Activated CD8-positive, alpha-beta memory T cell treated with anti-CD3 and anti-CD28 coated beads for 36 hours (primary cell): ENCODE results near the gene SLC35A3. TPM values are rescaled to one million over a fixed set of nuclear protein-coding genes. Genes with fewer than 3 reads are reported as not detected.
"Not testable (repeated sequence)": the region's sequence is repeated elsewhere in the genome, so short reads cannot be mapped to it uniquely, and the experiment has no call there.

Experiments
- CTCF ChIA-PET: fragments of 350-600 bp; sonication (Branson Sonifier 250); formaldehyde crosslinking; loops from one replicate; lab custom pipeline; 2021; ENCODE audit warnings: antibody characterized with exemption; lab: Charles Lee
- POLR2A ChIA-PET: fragments of 350-600 bp; sonication (Branson Sonifier 250); formaldehyde crosslinking; loops from one replicate; lab custom pipeline; 2021; ENCODE audit warnings: antibody characterized with exemption; lab: Charles Lee
- total RNA-seq, 2 experiments: library from RNA; stranded (reverse); gene quantifications; one replicate each; pipeline ENCODE4 v1.2.3, GENCODE V29; 2021

SLC35A3 gene
- 10 to 100 TPM; 17.9 to 18.5 TPM for total RNA-seq

GRCh38 chr1:99969729-99970621, at the start of gene SLC35A3:
SLC35A3 (plus strand) TSS chr1:99969996; CDS start chr1:99993555, 23,559 bp downstream.
- POLR2A ChIA-PET = interaction anchor here (0.6 to 2.3 kb wide), 9 partner anchors 59 to 925 kb away, joined by 3 to 14 read pairs (median 3); partner anchors contain the start of genes AGL, DBT, SASS6 and TRMT13
- CTCF ChIA-PET = interaction anchor here (0.9 kb wide), 1 partner anchor 11 kb away, joined by 7 read pairs; no protein-coding TSS in a partner anchor

DNA sequence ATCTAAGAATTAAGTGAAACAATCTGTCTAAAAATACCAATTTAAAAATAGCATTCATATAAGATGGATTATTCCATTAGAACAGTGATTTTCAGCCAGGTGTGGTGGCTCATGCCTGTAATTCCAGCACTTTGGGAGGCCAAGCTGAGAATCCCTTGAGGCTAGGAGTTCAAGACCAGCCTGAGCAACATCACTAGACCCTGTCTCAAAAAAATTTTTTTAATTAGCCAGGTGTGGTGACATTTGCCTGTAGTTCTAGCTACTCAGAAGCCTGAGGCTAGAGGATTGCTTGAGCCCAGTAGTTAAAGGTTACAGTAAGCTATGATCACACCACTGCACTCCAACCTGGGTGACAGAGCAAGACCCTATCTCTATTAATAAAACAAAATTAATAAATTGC, 35.0 kb upstream of the SLC35A3 start:
- POLR2A ChIA-PET = no interaction called here
- CTCF ChIA-PET = no interaction called here

- CTCF ChIA-PET = no interaction called here
- POLR2A ChIA-PET = no interaction called here
Observed at GRCh38 chr1:99935534-99935933, 34.3 kb upstream of the SLC35A3 start.

- ChIA-PET POLR2A (no interaction called here), CTCF (no interaction called here)
Observed at GRCh38 chr1:99936071-99936470, 33.7 kb upstream of the SLC35A3 start.

DNA sequence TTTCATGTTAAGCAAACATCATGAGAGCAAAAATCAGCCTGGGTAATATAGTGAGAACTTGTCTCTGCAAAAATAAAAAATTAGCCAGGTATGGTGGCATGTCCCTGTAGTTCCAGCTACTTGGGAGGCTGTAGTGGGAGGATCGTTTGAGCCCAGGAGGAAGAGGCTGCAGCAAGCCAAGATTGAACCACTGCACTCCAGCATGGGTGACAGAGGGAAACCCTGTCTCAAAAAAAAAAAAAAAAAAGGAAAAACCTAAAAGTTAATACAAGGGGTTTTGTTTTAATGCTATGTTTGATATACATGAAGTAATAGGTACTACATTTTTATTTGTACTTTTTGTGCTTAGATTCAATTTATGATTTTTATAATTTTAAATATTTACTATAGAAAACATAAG, 27.1 kb upstream of the SLC35A3 start:
- POLR2A ChIA-PET = no interaction called here

GRCh38 chr1:99943223-99943794, 26.5 kb upstream of the SLC35A3 start:
- ChIA-PET CTCF (interaction anchor here (0.6 kb wide), 1 partner anchor 1642 kb away, joined by 3 read pairs; no protein-coding TSS in a partner anchor), POLR2A (interaction anchor here (0.5 kb wide), 1 partner anchor 29 kb away, joined by 3 read pairs; no protein-coding TSS in a partner anchor)

More for the DNA sequence above, 27.1 kb upstream of the SLC35A3 start:
- CTCF ChIA-PET = no interaction called here

DNA sequence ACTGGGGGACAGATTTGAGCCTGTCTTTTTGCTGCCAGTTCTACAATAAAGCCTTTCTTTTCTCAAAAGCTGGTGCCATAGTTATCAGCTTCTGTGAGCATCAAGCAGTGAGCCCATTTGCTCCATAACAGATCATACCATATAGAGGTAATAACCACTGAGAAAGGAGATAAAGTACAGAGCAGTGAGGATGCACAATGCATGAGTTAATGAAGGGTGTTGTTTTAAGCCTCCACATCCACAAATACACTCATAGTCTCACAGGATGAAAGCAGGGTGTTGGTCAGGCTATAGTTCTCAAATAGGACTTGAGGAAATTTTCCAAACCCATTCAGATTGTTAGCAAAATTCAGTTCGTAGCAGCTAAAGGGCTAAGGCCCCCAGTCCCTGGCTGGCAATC, 25.6 kb upstream of the SLC35A3 start:
- ChIA-PET CTCF (no interaction called here), POLR2A (no interaction called here)

DNA sequence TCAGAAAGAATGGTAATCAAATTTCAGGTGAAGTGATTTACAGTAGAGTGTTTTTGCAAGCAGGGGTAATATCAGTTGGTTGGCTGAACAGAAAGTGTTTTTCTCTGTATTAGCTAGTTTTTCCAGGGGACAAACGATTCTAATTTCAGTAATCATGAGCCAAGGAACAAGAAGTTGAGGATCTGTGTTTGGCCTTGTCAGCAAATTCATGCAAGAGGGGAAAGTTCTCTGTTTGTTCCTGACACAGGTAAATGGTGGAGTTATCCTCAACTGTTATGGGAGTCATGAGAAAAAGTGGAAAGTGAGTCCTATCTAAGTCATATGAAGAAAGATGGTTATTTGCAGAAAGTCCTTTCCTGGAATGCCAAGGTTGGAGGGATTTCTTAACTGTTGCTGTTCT, 24.6 kb upstream of the SLC35A3 start:
- ChIA-PET POLR2A (no interaction called here), CTCF (no interaction called here)

DNA sequence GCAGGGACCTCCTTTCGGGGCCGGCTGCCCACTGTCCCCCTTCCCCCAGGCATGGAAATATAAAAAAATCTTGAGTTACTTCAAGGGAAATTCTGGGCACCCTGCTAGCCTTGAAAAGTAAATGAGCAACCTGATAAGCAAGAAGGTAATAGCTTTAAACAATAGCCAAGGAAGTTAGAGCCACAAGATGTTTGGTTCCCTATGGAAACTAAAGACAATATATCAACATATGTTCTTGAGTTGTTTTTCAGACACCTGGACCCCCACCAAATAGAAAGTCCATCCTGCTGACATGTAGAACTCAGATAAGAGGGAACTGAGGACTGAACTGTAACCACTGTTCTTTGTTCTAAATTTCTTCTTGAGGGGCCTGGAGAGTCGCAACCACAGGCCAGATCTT, 19.3 kb upstream of the SLC35A3 start:
- POLR2A ChIA-PET = no interaction called here
- CTCF ChIA-PET = no interaction called here

- CTCF ChIA-PET = no interaction called here
Observed at GRCh38 chr1:99952522-99952921, 17.3 kb upstream of the SLC35A3 start.

DNA sequence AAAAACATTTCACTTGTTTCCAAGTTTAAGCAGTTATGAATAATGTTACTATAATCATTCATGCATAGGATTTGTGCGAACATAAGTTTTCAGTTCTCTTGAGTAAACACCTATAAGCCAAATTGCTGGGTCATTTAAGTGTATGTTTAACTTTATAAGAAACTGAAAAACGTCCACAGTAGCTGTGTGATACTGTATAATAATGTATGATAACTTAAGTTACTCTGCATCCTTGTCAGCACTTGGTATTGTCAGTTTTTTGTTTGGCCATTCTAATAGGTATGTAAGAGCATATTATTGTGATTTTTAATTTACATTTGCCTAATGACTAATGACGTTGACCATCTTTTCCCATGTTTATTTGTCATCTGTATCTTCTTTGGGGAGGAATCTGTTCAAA, 14.4 kb upstream of the SLC35A3 start:
- CTCF ChIA-PET = no interaction called here
- POLR2A ChIA-PET = no interaction called here

More at GRCh38 chr1:99952522-99952921, 17.3 kb upstream of the SLC35A3 start:
- POLR2A ChIA-PET = no interaction called here

- POLR2A ChIA-PET = no interaction called here
- CTCF ChIA-PET = no interaction called here
Observed at GRCh38 chr1:99956755-99957154, 13.0 kb upstream of the SLC35A3 start.

DNA sequence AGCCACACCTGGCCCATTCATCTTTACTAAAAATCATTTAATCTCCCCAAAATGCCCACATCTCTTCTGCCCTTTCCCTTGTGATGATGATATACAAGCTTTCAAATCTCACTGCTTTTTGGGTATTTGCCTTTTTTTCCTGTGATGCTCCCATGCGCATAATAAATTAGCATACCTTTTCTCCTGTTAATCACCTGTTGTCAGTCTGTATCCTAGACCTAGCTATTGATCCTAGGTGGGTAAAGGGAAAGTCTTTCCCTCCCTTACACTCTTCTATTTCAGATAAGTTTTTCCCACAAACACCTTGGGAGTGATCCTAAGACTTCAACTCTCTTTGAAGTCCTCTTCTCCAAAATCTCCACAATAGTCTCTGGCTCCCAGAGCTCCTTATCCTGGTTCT, 12.0 kb upstream of the SLC35A3 start:
- POLR2A ChIA-PET = no interaction called here
- CTCF ChIA-PET = no interaction called here

DNA sequence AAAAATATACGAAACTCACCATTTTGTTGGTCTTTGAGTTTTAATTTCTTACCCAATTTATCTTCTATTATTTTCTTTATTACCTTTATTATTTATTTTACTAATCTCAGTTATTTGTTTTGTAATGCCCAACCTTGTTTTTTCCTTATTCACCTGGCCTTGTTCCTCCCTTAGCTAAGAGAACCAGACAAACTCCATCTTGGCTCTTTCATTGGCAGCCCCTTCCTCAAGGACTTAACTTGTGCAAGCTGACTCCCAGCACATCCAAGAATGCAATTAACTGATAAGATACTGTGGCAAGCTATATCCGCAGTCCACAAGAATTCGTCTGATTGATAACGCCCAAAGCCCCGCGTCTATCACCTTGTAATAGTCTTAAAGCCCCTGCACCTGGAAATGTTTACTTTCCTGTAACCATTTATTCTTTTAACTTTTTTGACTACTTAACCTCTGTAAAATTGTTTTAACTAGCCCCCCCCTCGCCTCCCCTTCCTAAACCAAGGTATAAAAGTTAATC, 10.5 kb upstream of the SLC35A3 start:
- POLR2A ChIA-PET, CTCF ChIA-PET: not testable (repeated sequence)

DNA sequence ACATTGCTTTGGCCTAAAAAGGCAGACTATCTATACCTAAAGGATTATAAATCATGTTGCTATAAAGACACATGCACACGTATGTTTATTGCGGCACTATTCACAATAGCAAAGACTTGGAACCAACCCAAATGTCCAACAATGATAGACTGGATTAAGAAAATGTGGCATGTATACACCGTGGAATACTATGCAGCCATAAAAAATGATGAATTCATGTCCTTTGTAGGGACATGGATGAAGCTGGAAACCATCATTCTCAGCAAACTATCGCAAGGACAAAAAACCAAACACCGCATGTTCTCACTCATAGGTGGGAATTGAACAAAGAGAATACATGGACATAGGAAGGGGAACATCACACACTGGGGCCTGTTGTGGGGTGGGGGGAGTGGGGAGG, 9.5 kb upstream of the SLC35A3 start:
- CTCF ChIA-PET, POLR2A ChIA-PET: not testable (repeated sequence)

DNA sequence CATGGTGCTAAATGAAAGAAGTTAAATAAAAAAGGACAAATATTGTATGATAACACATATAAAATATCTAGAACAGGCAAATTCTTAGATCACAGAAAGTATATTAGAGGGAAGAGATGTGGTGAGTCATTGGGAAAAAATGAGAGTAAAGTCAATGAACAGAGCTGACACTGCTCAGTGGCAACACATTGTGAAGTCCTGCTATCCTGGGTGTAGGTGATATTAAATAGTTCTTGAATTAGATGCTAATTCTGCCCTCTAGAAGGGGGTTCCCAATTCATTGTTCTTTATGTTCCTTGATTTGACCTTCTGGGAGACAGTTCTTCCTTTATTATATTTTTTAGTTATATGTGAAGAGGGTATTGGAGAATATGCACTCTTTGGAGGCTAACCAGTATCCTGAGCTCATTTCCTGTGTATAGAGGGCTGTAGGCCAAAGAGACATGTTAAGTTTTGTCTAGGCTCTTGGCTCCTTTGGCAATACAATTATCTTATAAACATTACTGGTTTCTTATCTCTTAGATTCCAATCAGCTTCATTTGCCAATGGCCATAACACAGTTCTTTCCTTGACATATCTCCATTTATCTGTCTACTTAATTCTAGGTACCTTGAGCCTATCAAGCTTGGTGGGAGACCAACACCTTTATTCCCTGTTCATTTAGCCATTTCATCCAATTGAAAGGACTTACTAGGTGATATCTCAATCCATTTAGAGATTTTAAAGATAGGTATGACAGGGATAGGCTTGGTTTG, 6.6 kb upstream of the SLC35A3 start:
- ChIA-PET CTCF (no interaction called here), POLR2A (no interaction called here)

DNA sequence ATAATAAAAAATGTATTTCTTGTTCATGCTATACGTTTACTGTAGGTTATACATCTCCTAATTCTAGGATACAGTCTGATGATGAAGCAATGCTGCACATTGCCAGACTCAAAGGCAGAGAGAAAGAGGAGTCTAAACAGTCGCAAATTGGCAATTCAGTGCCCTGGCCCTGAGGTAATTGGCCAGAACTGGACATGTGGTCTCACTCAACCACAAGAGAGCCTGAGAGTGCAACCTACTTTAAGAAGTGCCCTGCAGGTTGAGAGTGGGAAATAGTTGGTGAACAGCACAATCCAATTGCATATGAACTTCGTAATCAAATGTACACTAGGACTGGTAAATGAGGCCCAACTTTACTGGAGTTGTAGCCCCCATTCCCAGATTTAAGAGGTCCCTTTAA, 5.0 kb upstream of the SLC35A3 start:
- CTCF ChIA-PET = no interaction called here
- POLR2A ChIA-PET = no interaction called here

- POLR2A ChIA-PET = no interaction called here
- CTCF ChIA-PET = no interaction called here
Observed at GRCh38 chr1:99965646-99966375, 4.0 kb upstream of the SLC35A3 start.

DNA sequence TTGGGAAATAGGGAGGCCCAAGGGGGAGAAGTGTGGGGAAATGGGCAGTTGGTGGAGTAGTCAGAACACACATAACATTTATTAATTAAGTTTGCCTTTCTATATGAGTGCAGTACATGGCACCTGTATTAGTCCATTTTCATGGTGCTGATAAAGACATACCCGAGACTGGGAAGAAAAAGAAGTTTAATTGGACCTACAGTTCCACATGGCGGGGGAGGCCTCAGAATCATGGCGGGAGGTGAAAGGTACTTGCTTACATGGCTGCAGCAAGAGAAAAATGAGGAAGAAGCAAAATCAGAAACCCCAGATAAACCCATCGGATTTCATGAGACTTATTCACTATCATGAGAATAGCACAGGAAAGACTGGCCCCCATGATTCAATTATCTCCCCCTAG, 1.6 kb upstream of the SLC35A3 start:
- ChIA-PET CTCF (no interaction called here), POLR2A (no interaction called here)
